GM18520 (cell line): ENCODE measurements around the gene ATG3.
"Not testable (repeated sequence)": the region's sequence is repeated elsewhere in the genome, so short reads cannot be mapped to it uniquely, and the experiment has no call there.

ENCODE experiments used
- ATAC-seq: cut with Tn5 transposase; IDR thresholded peaks from one replicate; pipeline ENCODE4 v1.9.1; 2021; ENCODE audit not compliant: unreplicated experiment

Gene ATG3

GRCh38 chr3:112561484-112561733, 353 bp downstream of the ATG3 start:
- no peak for ATAC-seq

- ATAC-seq, result peak; percentile 7
Measured at GRCh38 chr3:112560721-112561483, 860 bp downstream of the ATG3 start.

DNA sequence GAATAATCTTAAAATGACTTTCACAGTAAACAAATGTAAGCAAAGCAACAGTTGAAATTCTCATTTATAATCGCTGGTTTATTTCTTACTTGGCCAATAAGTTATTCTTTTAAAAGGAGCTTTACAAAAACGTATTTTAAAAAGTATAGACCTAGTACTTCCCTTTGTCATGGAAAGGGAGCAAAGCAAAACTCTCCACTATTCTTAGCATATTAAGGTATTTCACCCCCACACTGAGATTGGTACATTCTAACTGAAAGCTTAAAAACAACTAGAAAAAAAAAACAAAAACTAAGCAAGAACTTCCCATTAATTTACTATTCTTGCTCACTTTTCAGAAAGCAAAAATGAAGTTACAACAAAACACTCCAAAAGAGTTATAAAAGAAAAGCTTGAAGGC, 1.5 kb downstream of the ATG3 start:
- ATAC-seq, result no peak

GRCh38 chr3:112557976-112558375, 3.8 kb downstream of the ATG3 start:
- no peak for ATAC-seq

DNA sequence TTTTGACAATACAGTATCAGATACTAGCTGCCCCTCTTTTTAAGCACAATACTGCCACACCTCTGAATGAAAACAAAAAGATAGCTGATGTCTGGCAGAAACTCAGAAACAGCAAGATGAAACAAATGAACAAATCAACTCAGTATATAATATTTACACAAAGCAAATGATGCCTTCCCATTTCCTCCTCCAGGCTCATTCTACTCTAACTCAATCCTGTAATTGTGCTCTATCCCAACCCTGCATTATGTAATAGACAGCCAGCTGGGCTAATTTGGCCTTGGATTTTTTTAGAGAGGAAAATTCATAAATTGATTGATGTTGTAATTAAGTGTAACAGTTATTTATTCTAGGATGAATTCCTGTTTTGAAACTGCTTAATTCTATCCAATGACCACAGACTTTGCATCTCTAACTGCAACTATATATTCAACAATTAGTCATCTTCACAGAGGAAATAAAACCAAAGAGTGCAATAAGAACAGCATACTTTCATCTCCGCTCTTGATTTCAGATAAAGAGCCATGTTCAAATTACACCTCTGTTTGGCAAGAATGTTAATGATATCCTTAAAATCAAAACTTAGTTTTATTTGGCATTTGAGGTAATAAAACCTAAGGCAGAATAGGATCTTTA, 6.1 kb downstream of the ATG3 start:
- no peak for ATAC-seq

GRCh38 chr3:112550859-112551258, 10.9 kb downstream of the ATG3 start:
- ATAC-seq, result no peak

DNA sequence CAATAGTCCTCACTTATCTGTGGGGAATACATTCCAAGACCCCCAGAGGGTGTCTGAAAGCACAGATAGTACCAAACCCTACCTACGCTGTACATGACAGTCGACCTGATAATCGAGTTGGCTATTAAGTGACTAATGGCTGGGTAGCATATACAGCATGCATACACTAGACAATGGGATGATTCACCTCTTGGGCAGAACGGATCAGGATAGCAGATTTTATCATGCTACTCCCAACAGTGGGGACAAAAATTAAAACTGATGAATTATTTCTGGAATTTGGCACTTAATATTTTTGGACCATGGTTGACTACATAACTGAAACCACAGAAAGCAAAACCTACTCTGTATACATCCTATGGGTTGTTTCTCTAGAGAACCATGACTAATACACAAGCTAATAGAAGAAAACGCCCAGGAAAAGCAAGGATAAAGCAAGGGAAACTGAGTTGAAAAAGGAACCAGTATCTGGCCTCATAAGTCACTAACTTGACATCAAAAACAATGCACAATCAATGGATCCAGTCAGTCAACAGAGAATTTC, 15.5 kb downstream of the ATG3 start:
- no peak for ATAC-seq

DNA sequence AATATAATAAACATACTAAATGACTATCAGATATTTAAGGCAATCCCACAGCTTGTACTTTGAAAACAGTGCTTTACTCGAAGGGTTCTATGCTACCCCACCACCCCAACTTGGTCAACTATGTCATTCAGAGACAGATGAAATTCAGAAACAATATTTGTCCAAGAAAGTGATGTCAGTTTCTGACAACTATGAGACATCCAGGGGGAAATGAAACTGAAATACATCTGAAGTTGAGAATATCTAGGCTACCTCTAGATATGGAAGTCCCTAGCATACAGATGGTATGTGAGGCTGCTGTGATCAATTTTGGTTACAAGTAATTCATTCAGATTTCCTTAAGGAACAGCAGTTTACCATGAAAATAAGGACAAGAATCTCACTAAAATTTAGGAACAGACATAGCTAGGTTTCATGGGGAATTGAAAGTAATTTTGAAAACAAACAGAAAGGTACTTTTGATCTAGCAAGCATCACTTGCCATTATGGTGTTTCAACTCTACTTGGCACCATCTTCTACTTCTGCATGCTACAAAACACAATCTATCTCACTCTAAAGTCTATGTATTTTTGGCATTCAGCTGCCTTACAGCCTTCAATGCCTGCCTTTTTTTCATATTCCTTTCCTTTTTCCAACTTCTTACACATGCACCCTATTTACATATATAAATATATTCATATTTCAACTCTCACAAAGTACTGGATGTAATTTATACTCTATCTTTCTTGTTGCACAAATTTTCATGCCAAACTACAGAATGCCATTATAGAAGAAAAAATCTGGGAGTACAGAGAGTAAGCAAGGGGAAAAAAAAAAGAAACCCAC, 21.7 kb downstream of the ATG3 start:
- peak; percentile 90 for ATAC-seq

DNA sequence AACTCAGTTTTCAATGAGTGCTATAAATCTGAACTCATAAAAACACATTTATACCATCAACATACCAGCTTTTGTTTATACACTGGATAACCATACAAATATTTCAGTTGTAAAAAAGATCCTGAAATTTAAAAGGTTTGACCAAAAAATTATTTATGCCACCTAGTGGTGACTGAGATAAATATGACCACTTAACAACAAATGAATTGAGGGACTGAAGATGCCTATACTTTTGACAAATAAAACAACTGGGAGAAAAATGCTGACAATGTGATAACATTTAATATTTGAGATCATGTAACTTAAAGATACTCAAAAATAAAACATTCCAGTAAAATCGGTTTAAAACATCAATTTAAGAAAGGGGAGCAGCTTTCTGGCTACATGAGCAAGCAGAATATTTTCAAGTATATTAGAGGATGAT, 30.4 kb downstream of the ATG3 start:
- no peak for ATAC-seq

DNA sequence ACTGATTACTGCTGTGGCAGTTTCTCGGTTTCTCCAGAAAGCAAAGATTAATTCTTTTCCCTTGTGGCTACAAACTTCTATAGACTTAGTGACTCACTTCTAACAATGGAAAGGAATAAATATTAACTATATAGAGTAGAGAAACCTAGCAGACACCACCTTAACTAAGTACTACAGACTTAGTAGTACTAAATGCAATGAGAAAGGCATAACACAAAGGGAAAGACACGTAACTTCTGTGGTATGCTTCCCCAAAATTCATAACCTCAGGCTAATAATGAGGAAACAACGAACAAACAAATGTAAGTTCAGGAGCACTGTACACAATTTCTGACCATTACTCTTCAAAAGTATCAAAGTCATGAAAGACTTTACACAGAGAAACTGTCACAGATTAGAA, 31.2 kb downstream of the ATG3 start:
- ATAC-seq, result no peak

DNA sequence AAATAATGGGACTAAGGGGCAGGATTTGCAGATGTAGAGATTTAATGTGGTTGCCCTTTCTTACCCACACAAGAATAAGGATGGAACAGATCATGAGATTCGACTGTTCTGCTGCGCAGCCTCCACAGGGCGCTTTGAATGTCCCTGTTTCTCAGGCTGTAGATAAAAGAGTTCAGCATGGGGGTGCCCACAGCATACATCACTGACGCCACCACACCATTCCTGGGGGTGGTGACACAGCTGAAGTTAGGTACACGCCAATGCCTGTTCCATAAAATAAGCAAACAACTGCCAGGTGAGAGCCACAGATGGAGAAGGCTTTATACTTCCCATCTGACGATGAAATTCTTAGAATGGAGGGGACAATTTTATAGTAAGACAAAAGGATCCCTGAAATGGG, 37.6 kb downstream of the ATG3 start:
- ATAC-seq, result not testable (repeated sequence)

GRCh38 chr3:112519424-112520001, 42.2 kb downstream of the ATG3 start:
- peak; percentile 33 for ATAC-seq

DNA sequence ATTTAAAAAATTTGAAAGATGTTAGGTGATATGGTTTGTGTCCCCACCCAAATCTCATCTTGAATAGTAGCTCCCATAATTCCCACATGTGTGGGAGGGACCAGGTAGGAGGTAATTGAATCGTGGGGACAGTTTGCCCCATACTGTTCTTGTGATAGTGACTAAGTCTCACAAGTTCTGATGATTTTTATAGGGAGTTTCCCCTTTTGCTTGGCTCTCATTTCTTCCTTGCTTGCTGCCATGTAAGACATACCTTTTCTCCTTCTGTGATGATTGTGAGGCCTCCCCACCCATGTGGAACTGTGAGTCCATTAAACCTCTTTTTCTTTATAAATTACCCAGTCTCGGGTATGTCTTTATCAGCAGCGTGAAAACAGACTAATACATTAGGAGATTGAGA, 42.8 kb downstream of the ATG3 start:
- ATAC-seq, result not testable (repeated sequence)

GRCh38 chr3:112514527-112515128, 47.1 kb downstream of the ATG3 start:
- ATAC-seq, result peak; percentile 99

DNA sequence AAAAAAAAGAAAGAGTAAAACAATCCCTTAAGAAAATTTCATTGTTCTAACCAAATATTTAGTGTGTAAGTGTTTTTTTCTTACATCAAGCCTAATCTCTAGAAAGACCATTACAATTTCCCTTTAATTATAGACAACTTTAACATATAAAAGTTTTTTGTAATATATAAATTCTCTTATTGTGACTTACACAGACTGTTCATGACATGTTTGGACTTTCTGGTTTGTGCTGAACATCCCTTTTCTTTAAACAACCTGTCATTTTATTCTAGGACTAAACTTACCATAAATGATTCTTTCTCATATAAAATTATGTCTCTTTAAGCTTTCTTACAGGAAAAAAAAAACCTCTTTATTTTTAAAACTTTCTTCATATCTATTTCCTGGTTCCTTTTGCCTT, 49.4 kb downstream of the ATG3 start:
- no peak for ATAC-seq

- no peak for ATAC-seq
Measured at GRCh38 chr3:112508860-112509259, 52.9 kb downstream of the ATG3 start.

DNA sequence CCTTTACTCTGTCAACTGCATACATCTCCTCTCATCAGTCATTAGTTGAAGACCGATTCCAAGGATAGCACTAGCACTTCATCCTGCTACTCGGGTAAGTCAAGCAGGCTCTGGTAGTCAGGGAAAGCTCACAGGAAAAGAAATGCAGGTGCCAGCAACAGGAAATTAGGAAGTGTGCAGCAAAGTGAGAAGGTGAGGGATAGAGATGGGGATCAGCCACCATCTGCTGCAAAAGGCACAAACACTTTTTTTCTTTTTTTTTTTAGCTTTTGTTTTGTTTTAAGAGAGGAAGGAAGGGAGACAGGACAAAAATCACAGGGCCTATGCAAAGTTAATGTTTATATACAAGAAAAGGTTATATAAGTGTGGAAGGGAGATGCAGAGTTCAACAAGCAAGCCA, 53.5 kb downstream of the ATG3 start:
- ATAC-seq, result no peak

DNA sequence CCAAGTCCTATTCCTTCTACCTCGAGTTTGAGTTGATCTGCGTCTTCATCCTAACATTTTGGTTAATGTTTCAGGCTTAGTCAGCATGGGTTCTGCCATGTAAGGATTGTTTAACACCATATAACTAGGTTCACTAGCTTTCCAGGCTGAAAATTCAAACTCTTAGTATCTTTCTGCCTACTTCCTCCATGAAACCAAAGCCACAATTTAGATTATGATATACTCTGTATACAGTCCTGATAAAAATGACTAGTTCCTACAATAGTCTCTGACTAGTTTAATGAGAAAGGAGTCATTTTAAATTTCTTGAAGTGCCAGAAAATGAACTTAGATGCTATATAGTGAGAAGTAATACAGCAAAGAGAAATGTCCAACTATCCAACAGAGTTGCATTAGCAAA, 55.9 kb downstream of the ATG3 start:
- no peak for ATAC-seq

- no peak for ATAC-seq
Measured at GRCh38 chr3:112504123-112504522, 57.6 kb downstream of the ATG3 start.

DNA sequence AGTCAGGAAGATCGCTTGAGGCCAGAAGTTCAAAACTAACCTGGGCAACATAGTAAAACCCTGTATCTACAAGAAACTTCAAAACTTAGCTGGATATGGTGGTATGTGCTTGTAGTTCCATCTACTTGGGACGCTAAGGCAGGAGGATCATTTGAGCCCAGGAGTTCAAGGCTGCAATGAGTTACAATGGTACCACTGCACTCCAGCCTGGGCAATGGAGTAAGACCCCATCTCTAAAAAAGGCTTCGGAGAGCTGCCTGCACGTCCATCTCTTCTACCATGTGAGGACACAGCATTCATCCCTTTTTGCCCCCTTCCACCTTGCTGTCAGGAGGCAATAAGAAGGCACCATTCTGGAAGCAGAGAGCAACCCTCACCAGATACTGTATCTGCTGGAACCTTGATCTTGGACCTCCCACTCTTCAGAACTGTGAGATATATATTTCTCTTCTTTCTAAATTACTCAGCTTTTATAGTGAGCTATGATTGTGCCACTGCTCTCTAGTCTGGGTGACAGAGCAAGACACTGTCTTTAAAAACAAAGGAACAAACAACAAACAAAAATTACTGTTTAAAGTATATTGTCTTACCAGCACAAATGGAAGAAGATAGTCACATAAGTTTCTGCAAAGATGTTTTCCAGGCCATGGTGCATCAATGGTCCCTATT, 58.3 kb downstream of the ATG3 start:
- no peak for ATAC-seq

DNA sequence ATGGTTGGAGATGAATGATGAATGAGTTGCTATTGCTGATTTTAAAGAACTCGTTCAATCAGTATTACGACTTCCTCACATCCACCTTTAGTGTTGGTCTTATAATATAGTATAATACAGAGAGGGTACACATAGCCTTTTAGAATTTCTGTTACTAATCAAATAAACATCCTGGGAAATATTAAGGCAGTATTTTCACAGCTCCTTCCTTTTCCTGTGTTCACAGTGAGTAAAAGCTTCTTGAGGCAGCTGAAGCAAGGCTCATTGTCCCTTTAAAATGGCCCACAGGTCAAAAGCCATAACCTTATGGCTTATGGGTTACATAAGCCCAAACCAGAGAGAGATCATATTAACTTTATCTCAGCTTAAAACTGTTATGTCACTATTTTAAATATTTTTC, 61.1 kb downstream of the ATG3 start:
- ATAC-seq, result no peak
